OCI-M1 (cell line): ENCODE measurements around the gene CPM.

Experiments
- DNase-seq: peaks from one replicate; lab custom pipeline; 2025; lab: John Stamatoyannopoulos, UW

Gene CPM

DNA sequence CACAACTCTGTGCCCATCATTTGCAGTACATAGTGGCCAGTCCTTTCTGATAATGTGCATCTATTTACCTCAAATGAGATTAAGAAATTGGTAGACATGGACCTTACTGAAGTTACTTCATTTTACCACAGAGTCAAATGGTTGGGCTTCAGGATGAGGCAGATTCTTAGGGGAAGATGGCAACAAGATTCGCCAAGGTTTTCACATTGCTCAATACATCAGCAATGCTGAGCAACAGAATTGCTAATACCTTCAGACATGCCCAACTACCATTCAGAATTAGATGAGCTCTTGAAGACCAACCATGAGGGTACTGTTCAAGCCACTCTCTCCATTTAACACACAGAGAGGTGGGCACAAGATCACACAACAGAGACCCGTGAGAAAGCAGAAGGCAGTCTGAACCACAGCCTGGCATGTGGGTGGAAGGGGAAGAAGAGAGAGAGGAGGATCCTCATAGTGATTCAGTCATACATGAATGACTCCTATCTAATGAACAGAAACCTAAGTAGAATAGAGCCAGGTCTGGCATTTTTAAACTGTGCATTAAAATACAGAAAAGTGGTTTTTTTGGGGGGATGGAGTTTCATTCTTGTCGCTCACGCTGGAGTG is 28.5 kb downstream of the CPM start:
- DNase-seq = no peak

GRCh38 chr12:68903511-68903910 is 29.5 kb downstream of the CPM start:
- DNase-seq = no peak

GRCh38 chr12:68901551-68901950 is 31.4 kb downstream of the CPM start:
- DNase-seq = no peak

- no peak for DNase-seq
Observed at GRCh38 chr12:68901145-68901544, 31.8 kb downstream of the CPM start.

GRCh38 chr12:68900241-68900640 is 32.7 kb downstream of the CPM start:
- DNase-seq = no peak

DNA sequence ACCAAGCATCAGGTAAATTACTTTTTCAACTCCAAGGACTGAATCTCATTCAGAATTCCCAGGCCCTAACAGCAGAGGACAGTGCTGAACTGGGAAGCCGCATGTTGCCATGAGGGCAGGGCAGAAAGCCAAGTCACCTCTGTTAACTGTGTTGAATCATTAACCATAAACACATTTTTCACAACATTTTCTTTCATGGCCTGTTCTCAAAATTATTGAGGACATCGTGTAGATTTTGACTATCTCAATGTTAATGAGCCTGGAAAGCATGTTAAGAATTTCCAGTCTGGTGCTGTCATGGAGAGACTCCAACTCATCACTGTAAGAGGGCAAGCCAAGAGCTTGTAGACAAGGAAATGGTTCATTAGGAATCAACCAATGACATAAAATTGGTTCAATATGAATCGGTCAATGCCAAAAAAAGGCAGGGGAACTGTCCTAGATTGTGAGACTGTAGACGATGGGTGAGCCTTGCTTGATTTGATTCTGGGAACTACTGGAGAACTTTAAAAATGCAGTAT is 33.7 kb downstream of the CPM start:
- DNase-seq = no peak

GRCh38 chr12:68896881-68897540 is 36.0 kb downstream of the CPM start:
- no peak for DNase-seq

DNA sequence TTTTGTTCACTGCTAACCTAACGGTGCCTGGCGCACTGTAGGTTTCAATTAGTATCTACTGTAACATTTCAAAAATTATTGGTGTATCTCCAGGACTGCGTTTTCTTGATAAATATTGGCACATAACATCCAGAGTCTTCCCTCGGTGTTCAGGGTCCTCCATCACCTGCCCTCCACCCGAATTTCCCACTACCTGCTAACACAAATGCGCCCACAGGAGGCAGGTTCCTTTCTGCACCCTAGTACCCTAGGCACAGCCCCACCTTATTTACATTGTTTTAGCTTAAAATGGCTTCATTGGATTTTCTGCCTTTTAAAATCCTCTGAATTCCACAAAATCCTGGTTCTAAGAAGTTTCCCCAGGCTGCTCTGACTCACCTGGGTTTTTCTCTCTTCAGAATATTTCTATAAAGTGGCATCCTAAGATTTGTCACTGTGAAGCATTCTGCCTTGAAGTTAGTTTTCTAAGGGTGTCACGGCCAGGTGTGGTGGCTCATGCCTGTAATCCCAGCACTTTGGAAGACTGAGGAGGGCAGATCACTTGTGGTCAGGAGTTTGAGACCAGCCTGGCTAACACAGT is 38.6 kb downstream of the CPM start:
- DNase-seq = no peak

DNA sequence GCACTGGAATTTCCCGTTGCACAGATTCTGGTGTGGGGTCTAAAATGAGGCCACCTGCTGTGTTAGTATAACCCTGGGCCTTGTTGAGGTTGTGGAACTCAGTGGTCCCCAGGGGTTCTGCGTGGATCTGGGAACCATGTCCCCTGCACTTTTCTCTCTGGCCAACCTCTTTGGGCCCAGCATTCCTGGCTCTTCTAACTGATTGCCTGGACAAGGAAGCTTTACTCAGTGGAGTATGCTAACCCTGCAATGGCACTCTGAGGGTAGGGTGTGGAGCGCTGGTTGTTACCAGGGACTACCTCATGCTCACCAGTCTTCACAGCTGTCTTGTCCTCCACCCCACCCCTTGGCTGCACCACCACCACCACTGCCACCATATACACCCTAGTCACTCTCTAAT is 39.2 kb downstream of the CPM start:
- DNase-seq = no peak

DNA sequence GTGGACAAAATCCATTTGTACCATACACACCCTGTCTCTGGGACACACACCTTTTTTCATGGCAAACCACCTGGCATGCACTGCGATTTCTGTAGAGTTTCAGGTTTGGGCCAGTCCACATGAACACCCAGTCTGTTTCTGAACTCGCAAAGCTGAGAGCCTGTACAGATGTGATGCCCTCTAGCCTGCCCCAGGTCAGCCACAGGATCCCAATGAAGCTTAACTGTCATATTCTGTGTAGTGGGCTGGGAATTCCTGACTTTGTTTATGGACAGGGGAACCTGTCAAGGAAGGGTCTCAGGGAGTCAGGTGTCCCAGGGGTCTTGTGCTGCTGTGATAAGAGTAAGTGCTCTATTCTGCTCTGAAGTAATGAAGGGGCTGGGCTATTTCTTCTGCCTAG is 39.8 kb downstream of the CPM start:
- no peak for DNase-seq

- DNase-seq = no peak
Observed at GRCh38 chr12:68891141-68891540, 41.8 kb downstream of the CPM start.

- DNase-seq = no peak
Observed at GRCh38 chr12:68890701-68891113, 42.3 kb downstream of the CPM start.

GRCh38 chr12:68888243-68888642 is 44.7 kb downstream of the CPM start:
- DNase-seq = no peak

GRCh38 chr12:68887641-68888040 is 45.3 kb downstream of the CPM start:
- no peak for DNase-seq

DNA sequence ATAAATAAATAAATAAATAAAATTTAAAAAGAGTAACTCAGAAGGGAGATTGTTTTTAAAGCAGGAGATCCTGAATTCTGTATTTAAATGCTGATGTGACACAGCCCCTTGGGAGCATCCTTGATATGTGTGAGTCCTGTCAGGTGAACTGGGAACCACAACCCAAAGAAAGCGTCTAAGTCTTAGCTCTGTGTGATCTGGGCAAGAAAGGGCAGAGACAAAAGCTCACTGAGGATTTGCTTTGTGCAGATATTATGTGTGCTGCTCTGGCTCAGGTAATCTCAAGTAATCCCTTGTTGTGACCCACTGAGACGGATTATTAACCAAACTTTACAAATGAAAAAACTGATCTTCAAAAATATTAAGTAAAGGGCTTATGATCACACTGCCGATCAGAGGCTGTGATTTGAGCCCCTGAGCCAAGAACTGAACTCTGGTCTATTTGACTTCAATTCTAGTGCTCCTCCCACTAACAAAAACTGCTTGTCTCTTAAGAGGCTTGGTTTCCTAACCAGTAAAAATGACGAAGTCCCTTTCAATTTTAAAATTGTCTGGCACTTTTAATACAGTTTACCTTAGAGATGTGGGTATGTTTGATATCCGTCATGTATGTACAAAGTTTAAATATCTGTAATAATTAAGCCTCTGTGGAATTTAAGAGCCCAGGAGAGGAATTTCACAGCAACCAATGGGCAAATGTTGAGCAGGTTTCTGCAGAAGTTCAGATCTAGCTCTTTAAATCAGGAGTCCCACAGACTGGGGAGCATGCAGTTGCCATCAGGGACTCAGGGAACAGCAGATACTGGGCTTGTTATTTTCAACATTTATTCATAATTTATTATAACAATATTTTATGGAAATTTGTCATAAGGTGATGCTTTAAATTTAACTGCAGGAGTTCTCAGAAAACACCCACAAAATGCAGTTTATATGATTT is 46.1 kb downstream of the CPM start:
- no peak for DNase-seq

DNA sequence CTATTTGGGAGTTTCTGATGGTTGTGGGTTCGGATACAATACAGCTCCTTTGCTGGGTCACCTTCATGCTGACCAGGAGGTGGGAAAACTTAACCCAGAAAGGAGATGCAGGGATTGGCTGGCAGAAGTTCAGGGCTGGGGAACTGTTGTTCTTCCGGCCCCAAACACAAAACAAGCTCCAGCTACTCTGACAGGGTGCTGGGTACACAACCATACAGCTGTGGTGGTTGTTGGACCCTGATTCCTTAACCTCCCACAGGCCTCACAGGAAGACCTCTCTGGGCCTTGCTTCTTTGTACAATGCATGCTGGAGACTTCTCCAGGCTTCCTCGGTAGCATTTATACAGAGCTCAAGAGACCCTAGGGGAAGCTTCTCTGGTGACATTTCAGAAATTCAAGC is 47.6 kb downstream of the CPM start:
- DNase-seq = no peak

GRCh38 chr12:68884251-68884650 is 48.7 kb downstream of the CPM start:
- no peak for DNase-seq

GRCh38 chr12:68883151-68883550 is 49.8 kb downstream of the CPM start:
- no peak for DNase-seq

DNA sequence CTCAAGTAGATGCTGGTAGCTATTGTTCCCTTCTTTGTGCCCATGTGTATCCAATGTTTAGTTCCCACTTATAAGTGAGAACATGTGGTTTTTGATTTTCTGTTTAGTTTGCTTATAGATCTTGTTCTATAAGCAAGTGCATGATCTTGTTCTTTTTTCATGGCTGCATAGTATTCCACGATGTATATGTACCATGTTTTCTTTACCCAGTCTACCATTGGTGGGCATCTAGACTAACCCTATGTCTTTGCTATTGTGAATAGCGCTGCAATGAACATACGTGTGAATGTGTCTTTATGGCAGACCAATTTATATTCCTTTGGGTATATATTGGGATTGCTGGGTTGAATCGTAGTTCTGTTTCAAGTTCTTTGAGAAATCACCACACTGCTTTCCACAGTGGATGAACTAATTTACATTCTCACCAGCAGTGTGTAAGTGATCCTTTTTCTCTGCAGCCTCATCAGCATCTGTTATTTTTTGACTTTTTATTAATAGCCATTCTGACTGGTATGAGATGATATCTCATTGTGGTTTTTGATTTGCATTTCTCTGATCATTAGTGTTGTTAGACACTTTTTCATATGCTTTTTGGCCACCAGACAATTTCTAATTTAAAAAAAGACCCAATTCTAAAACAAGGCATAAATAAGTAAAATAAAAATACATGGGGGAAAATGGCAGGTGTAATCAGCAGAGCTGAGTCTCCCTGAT is 50.6 kb downstream of the CPM start:
- DNase-seq = no peak

DNA sequence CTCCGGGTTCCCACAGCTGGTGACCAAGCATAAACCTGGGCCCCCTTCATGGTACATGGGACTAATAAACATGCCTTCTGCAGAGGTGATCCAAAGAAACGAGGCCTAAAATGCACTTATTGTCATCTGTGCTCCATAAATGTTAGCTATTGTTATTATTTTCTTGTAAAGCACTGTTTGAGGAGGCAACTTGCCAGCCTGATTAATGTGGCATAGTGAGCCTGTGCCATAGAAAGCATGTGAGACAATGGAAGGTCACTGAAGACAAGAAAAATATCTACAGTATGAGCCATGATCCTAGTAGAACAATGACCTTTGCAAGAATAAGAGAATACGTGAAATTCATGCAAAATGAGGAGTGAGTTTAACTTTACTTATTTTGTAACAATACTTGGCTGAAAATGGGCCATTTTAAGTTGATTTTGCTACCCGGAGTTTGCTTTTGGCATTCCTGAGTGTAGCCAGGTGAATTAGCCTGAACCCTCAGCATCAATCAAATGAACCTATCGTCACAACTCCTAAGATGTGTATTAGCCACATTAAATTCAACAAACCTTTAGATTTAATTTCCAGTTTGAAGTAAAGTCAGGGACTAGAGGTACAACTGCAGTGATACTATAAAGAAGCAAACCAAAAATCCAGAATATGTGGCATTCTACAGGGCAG is 52.2 kb downstream of the CPM start:
- no peak for DNase-seq

GRCh38 chr12:68878846-68879245 is 54.1 kb downstream of the CPM start:
- no peak for DNase-seq
